GM12873 (cell line): ENCODE results near the gene AP5Z1.

Experiments used
- TF ChIP-seq, protein P1 (sequence below): IDR thresholded peaks from 2 replicates; pipeline ENCODE4 v1.5.1; 2012; ENCODE audit warnings: low read depth, mild to moderate bottlenecking, moderate library complexity, low read length, control low read depth; ENCODE audit not compliant: insufficient read depth; ENCODE audit errors: missing control alignments

AP5Z1 gene

DNA sequence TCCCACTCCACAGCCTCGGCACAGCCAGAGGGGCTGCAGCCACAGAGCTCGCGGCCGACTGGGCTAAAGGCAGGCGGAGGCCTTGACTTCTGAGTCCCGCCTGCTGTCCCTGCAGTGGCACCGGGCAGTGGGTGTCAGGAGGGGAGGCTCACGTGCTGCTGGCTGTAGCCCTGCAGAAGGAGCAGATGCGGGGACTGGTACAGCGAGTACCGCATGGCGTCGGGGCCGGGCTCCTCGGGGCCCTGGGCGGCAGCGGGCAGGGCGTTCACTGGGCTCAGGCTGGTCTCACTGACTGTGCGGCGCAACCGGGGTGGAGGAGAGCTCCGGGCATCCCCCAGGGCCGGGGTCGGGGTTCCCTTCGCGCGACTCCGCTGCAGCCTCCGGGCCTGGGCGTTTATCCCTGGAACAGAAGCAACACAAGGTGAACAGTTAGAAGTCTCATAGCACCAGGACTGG lies 60.8 kb downstream of the AP5Z1 start:
- TF ChIP-seq, protein P1, sequence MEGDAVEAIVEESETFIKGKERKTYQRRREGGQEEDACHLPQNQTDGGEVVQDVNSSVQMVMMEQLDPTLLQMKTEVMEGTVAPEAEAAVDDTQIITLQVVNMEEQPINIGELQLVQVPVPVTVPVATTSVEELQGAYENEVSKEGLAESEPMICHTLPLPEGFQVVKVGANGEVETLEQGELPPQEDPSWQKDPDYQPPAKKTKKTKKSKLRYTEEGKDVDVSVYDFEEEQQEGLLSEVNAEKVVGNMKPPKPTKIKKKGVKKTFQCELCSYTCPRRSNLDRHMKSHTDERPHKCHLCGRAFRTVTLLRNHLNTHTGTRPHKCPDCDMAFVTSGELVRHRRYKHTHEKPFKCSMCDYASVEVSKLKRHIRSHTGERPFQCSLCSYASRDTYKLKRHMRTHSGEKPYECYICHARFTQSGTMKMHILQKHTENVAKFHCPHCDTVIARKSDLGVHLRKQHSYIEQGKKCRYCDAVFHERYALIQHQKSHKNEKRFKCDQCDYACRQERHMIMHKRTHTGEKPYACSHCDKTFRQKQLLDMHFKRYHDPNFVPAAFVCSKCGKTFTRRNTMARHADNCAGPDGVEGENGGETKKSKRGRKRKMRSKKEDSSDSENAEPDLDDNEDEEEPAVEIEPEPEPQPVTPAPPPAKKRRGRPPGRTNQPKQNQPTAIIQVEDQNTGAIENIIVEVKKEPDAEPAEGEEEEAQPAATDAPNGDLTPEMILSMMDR = no peak

DNA sequence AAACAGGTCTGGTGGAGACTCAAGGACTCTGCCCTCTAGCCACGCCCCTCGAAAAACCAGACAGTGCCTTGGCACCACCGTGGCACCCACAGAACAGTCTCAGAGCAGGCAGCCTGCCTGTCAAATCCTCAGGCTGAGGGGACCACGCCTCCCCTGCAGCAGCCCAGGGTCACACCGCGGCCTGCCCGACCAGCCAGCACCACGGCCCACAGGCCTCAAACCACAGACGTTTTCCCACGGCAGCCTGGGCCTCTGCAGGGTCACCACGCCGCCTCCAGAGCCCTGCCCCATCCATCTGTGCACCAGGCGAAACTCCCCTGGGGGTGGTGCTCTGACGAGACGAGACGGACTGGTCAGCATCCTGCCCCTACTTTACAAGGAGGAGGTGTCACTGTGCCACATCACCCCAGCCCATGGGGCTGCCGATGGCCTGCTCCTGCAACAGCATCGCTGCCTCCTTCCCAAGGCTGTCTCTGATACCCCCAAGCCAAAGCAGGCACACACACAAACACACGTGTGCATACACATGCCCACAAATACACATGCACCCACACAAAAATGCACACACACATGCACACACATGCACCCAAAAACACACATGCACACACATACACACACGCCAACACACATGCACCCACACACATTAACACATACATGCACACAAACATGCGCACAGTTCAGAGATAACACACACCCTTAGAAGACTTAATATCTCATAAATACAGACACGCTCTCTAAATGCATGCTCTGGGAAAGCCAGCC lies 61.8 kb downstream of the AP5Z1 start:
- TF ChIP-seq, protein P1 = no peak

DNA sequence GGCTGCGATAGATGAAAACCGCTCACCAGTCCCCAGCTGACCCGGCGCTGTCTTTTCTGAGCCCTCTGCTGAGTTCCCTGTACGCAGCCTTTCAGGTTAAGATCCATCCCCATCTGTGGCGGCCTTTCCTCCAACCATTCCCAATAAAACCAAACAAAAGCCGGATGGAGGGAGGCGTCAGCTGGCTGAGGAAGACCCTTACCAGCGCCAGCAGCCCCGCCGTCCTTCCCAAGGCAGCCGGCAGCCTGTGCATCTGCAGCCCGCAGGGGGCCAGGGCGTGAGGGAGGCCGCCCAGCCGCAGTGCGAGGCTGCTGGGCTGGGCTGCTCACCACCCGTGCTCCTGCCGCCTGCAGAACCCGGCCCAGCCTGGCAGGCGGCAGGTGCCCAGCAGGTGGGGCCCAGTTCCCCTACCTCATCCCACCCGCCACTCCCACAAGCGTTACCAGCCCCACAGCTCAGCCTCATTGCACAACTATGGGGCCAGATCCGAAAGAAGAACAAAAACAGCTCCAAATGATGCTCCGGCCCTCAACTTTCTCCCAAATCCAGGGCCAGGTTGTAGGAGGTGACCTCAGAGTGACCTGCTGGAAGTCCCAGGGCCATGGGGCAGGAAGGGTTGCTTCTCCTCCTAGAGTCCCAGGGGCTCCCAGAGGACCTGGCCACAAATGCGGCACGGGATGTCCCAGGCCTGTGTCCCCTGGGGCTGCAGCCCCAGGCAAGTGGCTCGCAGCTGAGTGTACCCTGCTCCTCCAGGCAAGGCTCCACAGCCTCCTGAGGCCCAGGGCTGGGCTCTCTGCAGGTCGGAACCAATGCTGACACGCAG lies 62.6 kb downstream of the AP5Z1 start:
- TF ChIP-seq, protein P1 = no peak

DNA sequence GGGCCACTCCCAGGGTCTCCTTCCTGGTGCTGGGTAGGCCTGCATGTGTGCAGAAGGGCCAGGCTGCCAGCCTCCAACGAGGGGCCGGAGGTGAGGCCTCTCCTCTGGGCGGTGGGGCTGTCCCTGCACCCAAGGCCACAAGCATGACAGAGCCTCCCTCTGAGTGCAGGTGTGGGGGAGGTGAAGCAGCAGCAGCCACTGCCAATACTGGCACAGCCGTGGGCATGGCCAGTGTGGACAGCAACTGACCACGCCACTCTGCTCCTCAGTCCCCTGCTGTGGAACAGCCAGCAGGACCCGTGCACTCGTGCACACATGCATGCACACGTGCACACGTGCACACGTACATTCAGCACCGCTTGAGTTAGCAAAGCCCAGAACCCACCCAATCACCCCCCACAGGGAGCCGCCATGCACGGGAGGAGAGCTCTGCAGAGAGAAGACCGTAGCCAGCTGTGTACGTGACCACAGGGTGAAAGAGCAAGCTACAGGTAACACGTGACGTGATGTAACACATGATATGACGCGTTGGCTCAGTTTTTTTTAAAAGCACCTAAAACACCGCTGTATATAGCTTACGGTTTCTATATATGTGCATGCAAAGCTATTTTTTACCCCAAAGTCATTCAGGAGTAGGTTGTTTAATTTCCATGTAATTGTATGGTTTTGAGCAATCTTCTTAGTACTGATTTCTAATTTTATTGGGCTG lies 63.4 kb downstream of the AP5Z1 start:
- TF ChIP-seq, protein P1 = no peak

DNA sequence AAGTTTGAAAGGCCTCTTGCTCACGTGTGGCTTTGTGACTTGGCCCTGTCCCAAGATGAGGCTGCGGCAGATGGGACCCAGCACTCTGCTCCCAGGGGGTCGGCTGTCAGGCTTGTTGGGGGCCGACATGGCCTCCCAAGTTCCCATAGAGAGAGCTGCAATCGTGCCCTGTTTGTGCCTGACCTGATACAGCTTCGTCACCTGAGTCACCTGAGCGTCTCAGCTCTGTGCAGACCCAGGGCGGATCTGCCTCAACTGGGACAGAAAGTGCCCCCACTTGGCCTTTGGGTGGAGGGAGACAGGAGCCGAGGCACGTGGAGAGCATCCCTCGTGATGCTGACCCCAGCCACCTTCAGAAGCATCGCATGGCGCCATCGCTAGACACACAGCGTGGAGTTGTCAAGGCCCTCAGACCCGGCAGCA lies 64.7 kb downstream of the AP5Z1 start:
- TF ChIP-seq, protein P1 = no peak
